A673 (cell line): Measurements from ENCODE around the gene SULT1B1. TPM values are rescaled to one million over a fixed set of nuclear protein-coding genes. Genes with fewer than 3 reads are reported as not detected.

Experiments
- BruUV-seq: library from RNA; stranded (reverse); fragments of 400-500 nt; replicated peaks from 2 replicates; lab custom pipeline; 2021; lab: Mats Ljungman, UMichigan
- CTCF ChIA-PET: fragments of 300-600 bp; sonication (Branson Sonifier 250); formaldehyde crosslinking; loops from one replicate; lab custom pipeline; 2022; ENCODE audit warnings: antibody characterized with exemption; lab: Charles Lee
- POLR2A ChIA-PET: fragments of 300-600 bp; sonication (Branson Sonifier 250); formaldehyde crosslinking; loops from one replicate; lab custom pipeline; 2022; ENCODE audit warnings: antibody characterized with exemption; ENCODE audit not compliant: low non-redundant PET; lab: Charles Lee
- DNase-seq: peaks from one replicate; pipeline ENCODE4 v3.0.0-alpha.2; 2015; ENCODE audit warnings: low spot score
- H3K27ac ChIP-seq: fragments of 200-600 bp; sonication (generic); 2 replicates; pipeline ENCODE4 v1.5.1; 2016; ENCODE audit warnings: mixed run types, low read depth, mild to moderate bottlenecking, mixed read lengths, antibody characterized with exemption, low read length; ENCODE audit not compliant: poor library complexity, severe bottlenecking
- H3K27me3 ChIP-seq: fragments of 200-600 bp; sonication (generic); replicated peaks from 2 replicates; pipeline ENCODE4 v1.6.1; 2017; ENCODE audit warnings: mixed run types, low read depth, mild to moderate bottlenecking, mixed read lengths, antibody characterized with exemption, low read length; ENCODE audit not compliant: insufficient read depth, poor library complexity
- H3K36me3 ChIP-seq: fragments of 200-600 bp; sonication (generic); 2 replicates; pipeline ENCODE4 v1.6.1; 2016; ENCODE audit warnings: mixed run types, mild to moderate bottlenecking, mixed read lengths, antibody characterized with exemption, low read length; ENCODE audit not compliant: insufficient read depth, poor library complexity, severe bottlenecking
- H3K4me1 ChIP-seq: fragments of 200-600 bp; sonication (generic); 2 replicates; pipeline ENCODE4 v1.6.1; 2017; ENCODE audit warnings: mixed run types, mild to moderate bottlenecking, mixed read lengths, antibody characterized with exemption, low read length; ENCODE audit not compliant: insufficient read depth, poor library complexity, severe bottlenecking
- H3K4me3 ChIP-seq: fragments of 200-600 bp; sonication (generic); 2 replicates; pipeline ENCODE4 v1.5.1; 2016; ENCODE audit warnings: low read depth, mixed run types, mild to moderate bottlenecking, mixed read lengths, low read length; ENCODE audit not compliant: poor library complexity, severe bottlenecking
- H3K9me3 ChIP-seq: fragments of 200-600 bp; sonication (generic); 2 replicates; pipeline ENCODE4 v1.6.1; 2016; ENCODE audit warnings: mixed run types, low read depth, mild to moderate bottlenecking, mixed read lengths, antibody characterized with exemption, low read length; ENCODE audit not compliant: poor library complexity, severe bottlenecking
- CTCF ChIP-seq: fragments of 300-800, 200-600 bp; sonication (generic); conservative IDR thresholded peaks from 2 replicates; pipeline ENCODE4 v1.5.1; 2017; ENCODE audit warnings: low read depth, mild to moderate bottlenecking, antibody characterized with exemption, low read length, moderate library complexity, mixed read lengths
- EZH2 ChIP-seq: fragments of 200-600 bp; sonication (generic); IDR thresholded peaks from 2 replicates; pipeline ENCODE4 v1.6.1; 2017; ENCODE audit warnings: borderline replicate concordance, low read depth, mild to moderate bottlenecking, mixed read lengths, antibody characterized with exemption, low read length; ENCODE audit not compliant: poor library complexity, severe bottlenecking
- intact Hi-C: fragments of 100-400 bp; cut with micrococcal nuclease; formaldehyde crosslinking; loops from one replicate; pipeline ENCODE4 v1.10.0; 2022; ENCODE audit not compliant: unreplicated experiment
- total RNA-seq: library from RNA; stranded (reverse); gene quantifications from 2 replicates; pipeline ENCODE4 v1.2.3, GENCODE V29; 2021

Gene SULT1B1
- total RNA-seq, 1 experiment from 2014 or later = 1.8 TPM

GRCh38 chr4:69793732-69794131 lies 33.3 kb upstream of the SULT1B1 start:
- Histone ChIP-seq H3K36me3 (no peaks in the 10 kb centered on the region), H3K27ac (no peak overlapping the region), H3K9me3 (no peaks in the 10 kb centered on the region), H3K4me3 (no peak overlapping the region), H3K27me3 (no peaks in the 10 kb centered on the region), H3K4me1 (no peaks in the 10 kb centered on the region)
- intact Hi-C loops = no loop called here
- DNase-seq = no peak
- no TSS peak for BruUV-seq
- ChIA-PET POLR2A (no interaction called here), CTCF (no interaction called here)
- TF ChIP-seq CTCF (no peak), EZH2 (no peak)

- Histone ChIP-seq H3K27ac (no peak overlapping the region), H3K4me1 (no peaks in the 10 kb centered on the region), H3K4me3 (no peak overlapping the region), H3K27me3 (no peaks in the 10 kb centered on the region), H3K9me3 (no peaks in the 10 kb centered on the region), H3K36me3 (no peaks in the 10 kb centered on the region)
- no peak for DNase-seq
- intact Hi-C loops = no loop called here
- BruUV-seq = no TSS peak
- no peak for TF ChIP-seq EZH2
- no peak for TF ChIP-seq CTCF
- ChIA-PET POLR2A (no interaction called here), CTCF (no interaction called here)
These were observed 27.5 kb upstream of the SULT1B1 start for GRCh38 chr4:69787879-69788278.

- CTCF ChIA-PET = no interaction called here
- TF ChIP-seq CTCF (no peak), EZH2 (no peak)
- Histone ChIP-seq H3K4me1 (no peaks in the 10 kb centered on the region), H3K9me3 (no peaks in the 10 kb centered on the region), H3K27me3 (no peaks in the 10 kb centered on the region), H3K4me3 (no peak overlapping the region), H3K27ac (no peak overlapping the region), H3K36me3 (no peaks in the 10 kb centered on the region)
- POLR2A ChIA-PET = no interaction called here
- DNase-seq = no peak
- intact Hi-C loops = no loop called here
- no TSS peak for BruUV-seq
These were observed 26.1 kb upstream of the SULT1B1 start for GRCh38 chr4:69786547-69786946.
